HEK293 (cell line): Measurements from ENCODE around the gene SYT10.

Source experiments
- CTCF ChIA-PET: fragments of 350-600 bp; formaldehyde crosslinking; extraction: SDS; loops from one replicate; lab custom pipeline; 2021; ENCODE audit warnings: antibody characterized with exemption; lab: Yijun Ruan, JAX
- POLR2A ChIA-PET: fragments of 300-600 bp; formaldehyde crosslinking; extraction: SDS; loops from one replicate; lab custom pipeline; 2020; ENCODE audit warnings: antibody characterized with exemption, inconsistent platforms; lab: Yijun Ruan, JAX
- H3K27ac ChIP-seq: fragments of 200-500 bp; sonication (Bioruptor generic); 2 replicates; pipeline ENCODE4 v1.5.1; 2014; ENCODE audit warnings: low read depth, low read length, control low read depth, inconsistent platforms; ENCODE audit errors: extremely low read depth
- H3K36me3 ChIP-seq, 2 experiments: fragments of 200-500 bp in 1 of 2; sonication (Bioruptor generic) in 1 of 2; 1 replicate in 1 of 2; 2 replicates in 1 of 2; pipeline ENCODE4 v1.5.1; 2014 to 2017; ENCODE audit warnings: inconsistent platforms in 2 of 2, low read length in 2 of 2; ENCODE audit not compliant: control insufficient read depth in 2 of 2, insufficient read depth in 1 of 2
- H3K4me1 ChIP-seq: fragments of 200-500 bp; sonication (Bioruptor generic); 2 replicates; pipeline ENCODE4 v1.5.1; 2014; ENCODE audit warnings: mild to moderate bottlenecking, low read length, inconsistent platforms; ENCODE audit not compliant: control insufficient read depth, insufficient read depth
- H3K4me3 ChIP-seq: 2 replicates; pipeline ENCODE4 v1.5.1; 2011; ENCODE audit warnings: low read depth, mild to moderate bottlenecking, control low read depth, low read length, moderate library complexity
- H3K9me3 ChIP-seq: fragments of 200-500 bp; sonication (Bioruptor generic); 2 replicates; pipeline ENCODE4 v1.5.1; 2014; ENCODE audit warnings: low read depth, low read length, inconsistent platforms; ENCODE audit not compliant: control insufficient read depth, insufficient read depth
- FEZF1 ChIP-seq: fragments of 450-650 bp; formaldehyde crosslinking; IDR thresholded peaks from 2 replicates; pipeline ENCODE4 v1.5.1; 2016; ENCODE audit warnings: missing biosample characterization, missing genetic modification characterization
- IKZF3 ChIP-seq: fragments of 450-650 bp; IDR thresholded peaks from 2 replicates; pipeline ENCODE4 v1.5.0; 2018; ENCODE audit warnings: missing biosample characterization, mild to moderate bottlenecking, missing genetic modification characterization, moderate library complexity
- PRDM10 ChIP-seq: fragments of 450-650 bp; formaldehyde crosslinking; IDR thresholded peaks from 2 replicates; pipeline ENCODE4 v1.5.1; 2016; ENCODE audit warnings: missing biosample characterization, missing genetic modification characterization
- PRDM2 ChIP-seq: fragments of 450-650 bp; formaldehyde crosslinking; IDR thresholded peaks from 2 replicates; pipeline ENCODE4 v1.5.1; 2016; ENCODE audit warnings: missing biosample characterization, missing genetic modification characterization, borderline replicate concordance
- REST ChIP-seq: fragments of 450-650 bp; formaldehyde crosslinking; IDR thresholded peaks from 2 replicates; pipeline ENCODE4 v1.5.1; 2016; ENCODE audit warnings: missing biosample characterization, missing genetic modification characterization
- SCRT2 ChIP-seq: fragments of 450-650 bp; formaldehyde crosslinking; IDR thresholded peaks from 2 replicates; pipeline ENCODE4 v1.5.1; 2016; ENCODE audit warnings: missing biosample characterization, missing genetic modification characterization
- WT1 ChIP-seq: fragments of 450-650 bp; formaldehyde crosslinking; IDR thresholded peaks from 2 replicates; pipeline ENCODE4 v1.5.1; 2016; ENCODE audit warnings: missing biosample characterization, missing genetic modification characterization
- ZBTB48 ChIP-seq: fragments of 450-650 bp; formaldehyde crosslinking; IDR thresholded peaks from 2 replicates; pipeline ENCODE4 v1.5.1; 2016; ENCODE audit warnings: missing biosample characterization, missing genetic modification characterization
- ZBTB7A ChIP-seq: fragments of 450-650 bp; formaldehyde crosslinking; IDR thresholded peaks from 2 replicates; pipeline ENCODE4 v1.5.1; 2016; ENCODE audit warnings: low read depth, missing biosample characterization, missing genetic modification characterization
- ZNF114 ChIP-seq: fragments of 450-650 bp; formaldehyde crosslinking; IDR thresholded peaks from 2 replicates; pipeline ENCODE4 v1.5.0; 2017; ENCODE audit warnings: missing biosample characterization, missing genetic modification characterization
- ZNF18 ChIP-seq: fragments of 450-650 bp; formaldehyde crosslinking; IDR thresholded peaks from 2 replicates; pipeline ENCODE4 v1.5.1; 2016; ENCODE audit warnings: missing biosample characterization, missing genetic modification characterization
- ZNF280D ChIP-seq: fragments of 450-650 bp; formaldehyde crosslinking; IDR thresholded peaks from 2 replicates; pipeline ENCODE4 v1.5.1; 2016; ENCODE audit warnings: missing biosample characterization, missing genetic modification characterization
- ZNF549 ChIP-seq: fragments of 450-650 bp; IDR thresholded peaks from 2 replicates; pipeline ENCODE4 v1.5.1; 2018; ENCODE audit warnings: missing biosample characterization, missing genetic modification characterization, mild to moderate bottlenecking, inconsistent platforms, moderate library complexity
- ZNF610 ChIP-seq: fragments of 450-650 bp; formaldehyde crosslinking; IDR thresholded peaks from 2 replicates; pipeline ENCODE4 v1.5.1; 2016; ENCODE audit warnings: missing biosample characterization, missing genetic modification characterization, borderline replicate concordance
- ZSCAN5A ChIP-seq: fragments of 450-650 bp; formaldehyde crosslinking; IDR thresholded peaks from 2 replicates; pipeline ENCODE4 v1.5.1; 2016; ENCODE audit warnings: missing biosample characterization, missing genetic modification characterization

Gene SYT10

GRCh38 chr12:33480366-33480765 lies 40.7 kb upstream of the SYT10 start:
- ChIA-PET POLR2A (no interaction called here), CTCF (interaction anchor here (0.6 kb wide), 1 partner anchor 294 kb away, joined by 3 read pairs; no protein-coding TSS in a partner anchor)

More at GRCh38 chr12:33480366-33480765, 40.7 kb upstream of the SYT10 start:
- TF ChIP-seq ZBTB7A (tag by site-specific recombination) = no peak
- TF ChIP-seq PRDM2 (tag by site-specific recombination) = no peak
- TF ChIP-seq ZNF610 (tag by site-specific recombination) = no peak
- no peak for TF ChIP-seq WT1 (tag by site-specific recombination)
- TF ChIP-seq PRDM10 (tag by site-specific recombination) = no peak
- TF ChIP-seq IKZF3 (tag by site-specific recombination) = no peak
- TF ChIP-seq ZBTB48 (tag by site-specific recombination) = no peak
- no peak for TF ChIP-seq ZNF18 (tag by site-specific recombination)
- no peak for TF ChIP-seq ZNF280D (tag by site-specific recombination)
- no peak for TF ChIP-seq ZNF549 (tag by site-specific recombination)
- TF ChIP-seq ZNF114 (tag by site-specific recombination) = no peak
- no peak for TF ChIP-seq FEZF1
- TF ChIP-seq SCRT2 (tag by site-specific recombination) = no peak
- no peak for TF ChIP-seq ZSCAN5A (tag by site-specific recombination)
- TF ChIP-seq REST (tag by site-specific recombination) = no peak
- Histone ChIP-seq H3K9me3 (no peaks in the 10 kb centered on the region), H3K4me1 (no peaks in the 10 kb centered on the region), H3K36me3 (no peaks in the 10 kb centered on the region), H3K27ac (no peak overlapping the region), H3K4me3 (no peak overlapping the region)
